A549 (cell line): ENCODE measurements around the gene PGBD5. TPM values are rescaled to one million over a fixed set of nuclear protein-coding genes. Genes with fewer than 3 reads are reported as not detected.

Experiments used
- ATAC-seq, 2 experiments: fragments of 200-7000 bp in 1 of 2; fragments of >200 bp in 1 of 2; cut with Nextera tagmentation in 1 of 2; cut with Tn5 transposase in 1 of 2; 3 replicates each; pipeline versions ENCODE4 v1.8.0 to v1.9.1; 2018 to 2020; ENCODE audit warnings: mild to moderate bottlenecking in 1 of 2, moderate library complexity in 1 of 2
- CTCF ChIA-PET: fragments of 300-600 bp; sonication (Branson Sonifier 250); formaldehyde crosslinking; extraction: SDS; loops from one replicate; lab custom pipeline; 2021; ENCODE audit warnings: antibody characterized with exemption, inconsistent platforms; lab: Yijun Ruan, JAX
- POLR2A ChIA-PET: fragments of 350-600 bp; formaldehyde crosslinking; extraction: SDS; loops from one replicate; lab custom pipeline; 2021; ENCODE audit warnings: antibody characterized with exemption, inconsistent platforms; lab: Yijun Ruan, JAX
- DNase-seq, 2 experiments: peaks; one replicate each; pipeline versions ENCODE4 v3.0.0 to v3.0.0-alpha.2; 2011 to 2016; ENCODE audit warnings: low read depth in 1 of 2, low spot score in 1 of 2
- FAIRE-seq: peaks from 2 replicates; lab custom pipeline; 2011; peaks lifted over from hg19 to GRCh38; lab: Jason Lieb, UNC
- H3K27ac ChIP-seq, 2 experiments: fragments of >200 bp; sonication (Bioruptor Twin); formaldehyde crosslinking; 3 replicates each; pipeline ENCODE4 v1.5.1; 2016 to 2017
- H3K4me1 ChIP-seq: fragments of >200 bp; sonication (Bioruptor Twin); formaldehyde crosslinking; 3 replicates; pipeline ENCODE4 v1.6.1; 2016
- H3K4me2 ChIP-seq: fragments of >200 bp; sonication (Bioruptor Twin); formaldehyde crosslinking; 3 replicates; pipeline ENCODE4 v1.6.1; 2016
- H3K4me3 ChIP-seq: fragments of >200 bp; sonication (Bioruptor Twin); formaldehyde crosslinking; 3 replicates; pipeline ENCODE4 v1.5.1; 2016
- H3K9me3 ChIP-seq: fragments of >200 bp; sonication (Bioruptor Twin); formaldehyde crosslinking; 3 replicates; pipeline ENCODE4 v1.6.1; 2016
- CBX2 ChIP-seq: fragments of 200-600 bp; sonication (generic); IDR thresholded peaks from 2 replicates; pipeline ENCODE4 v1.6.1; 2016; ENCODE audit warnings: low read depth, mild to moderate bottlenecking, borderline replicate concordance
- CBX8 ChIP-seq: fragments of 200-600 bp; sonication (generic); IDR thresholded peaks from 2 replicates; pipeline ENCODE4 v1.6.1; 2016
- CEBPB ChIP-seq, 2 experiments: fragments of >200 bp in 1 of 2; sonication (Bioruptor Twin) in 1 of 2; formaldehyde crosslinking in 1 of 2; IDR thresholded peaks; 2 replicates each; pipeline ENCODE4 v1.6.1; 2012 to 2016
- CHD2 ChIP-seq: fragments of 150-350 bp; IDR thresholded peaks from 2 replicates; pipeline ENCODE4 v1.6.1; 2014; ENCODE audit warnings: low read length; ENCODE audit not compliant: partially characterized antibody
- EHF ChIP-seq: fragments of 250-450 bp; sonication (Bioruptor Pico); IDR thresholded peaks from 2 replicates; pipeline ENCODE4 v1.5.0; 2020; ENCODE audit warnings: mild to moderate bottlenecking
- EHMT2 ChIP-seq: fragments of 200-600 bp; sonication (generic); IDR thresholded peaks from 2 replicates; pipeline ENCODE4 v1.6.1; 2016; ENCODE audit warnings: antibody characterized with exemption, low read depth, mild to moderate bottlenecking, moderate library complexity
- ESRRA ChIP-seq: fragments of 150-350 bp; IDR thresholded peaks from 2 replicates; pipeline ENCODE4 v1.6.1; 2014; ENCODE audit warnings: mild to moderate bottlenecking, low read length, borderline replicate concordance
- FOSL2 ChIP-seq, 2 experiments: fragments of 450-650 bp in 1 of 2; fragments of >200 bp in 1 of 2; sonication (Bioruptor Twin) in 1 of 2; formaldehyde crosslinking; IDR thresholded peaks; 2 replicates each; pipeline versions ENCODE4 v1.5.0 to v1.6.1; 2016 to 2020; ENCODE audit warnings: mild to moderate bottlenecking in 1 of 2, moderate library complexity in 1 of 2
- FOXS1 ChIP-seq: fragments of 250-450 bp; sonication (Bioruptor Pico); IDR thresholded peaks from 2 replicates; pipeline ENCODE4 v1.5.0; 2020; ENCODE audit warnings: mild to moderate bottlenecking, moderate library complexity
- HOXA7 ChIP-seq: fragments of 250-450 bp; sonication (Bioruptor Pico); IDR thresholded peaks from 2 replicates; pipeline ENCODE4 v1.5.0; 2020; ENCODE audit warnings: mild to moderate bottlenecking, moderate library complexity
- HOXB13 ChIP-seq: fragments of 250-450 bp; sonication (Bioruptor Pico); IDR thresholded peaks from 2 replicates; pipeline ENCODE4 v1.5.0; 2020; ENCODE audit warnings: low read depth, mild to moderate bottlenecking, moderate library complexity
- NPAS2 ChIP-seq: fragments of 250-450 bp; sonication (Bioruptor Pico); IDR thresholded peaks from 2 replicates; pipeline ENCODE4 v1.8.0; 2022; ENCODE audit warnings: mild to moderate bottlenecking, moderate library complexity, borderline replicate concordance
- PBX3 ChIP-seq: IDR thresholded peaks from 2 replicates; pipeline ENCODE4 v1.6.1; 2012
- POLR2A ChIP-seq: IDR thresholded peaks from 2 replicates; pipeline ENCODE4 v1.6.1; 2012; ENCODE audit warnings: mild to moderate bottlenecking, low read length
- RARB ChIP-seq: fragments of 250-450 bp; sonication (Bioruptor Pico); IDR thresholded peaks from 2 replicates; pipeline ENCODE4 v1.8.0; 2021; ENCODE audit warnings: mild to moderate bottlenecking, moderate library complexity
- RCOR1 ChIP-seq: fragments of 150-350 bp; IDR thresholded peaks from 2 replicates; pipeline ENCODE4 v1.6.1; 2014; ENCODE audit warnings: antibody characterized with exemption, low read length, low read depth
- RFX5 ChIP-seq: fragments of 450-650 bp; IDR thresholded peaks from 2 replicates; pipeline ENCODE4 v1.7.1; 2014; ENCODE audit warnings: antibody characterized with exemption, mild to moderate bottlenecking, moderate library complexity
- SMC3 ChIP-seq: fragments of >200 bp; sonication (Bioruptor Twin); formaldehyde crosslinking; IDR thresholded peaks from 3 replicates; pipeline ENCODE4 v1.6.1; 2018; ENCODE audit warnings: inconsistent platforms
- ZC3H11A ChIP-seq: fragments of 450-650 bp; IDR thresholded peaks from 2 replicates; pipeline ENCODE4 v1.6.1; 2014; ENCODE audit warnings: antibody characterized with exemption, mild to moderate bottlenecking
- ZNF302 ChIP-seq: fragments of 250-450 bp; sonication (Bioruptor Pico); IDR thresholded peaks from 2 replicates; pipeline ENCODE4 v1.9.0; 2021; ENCODE audit warnings: inconsistent platforms, mild to moderate bottlenecking, moderate library complexity
- WGBS: methylation state at CpG from one replicate; pipeline ENCODE4 v1.1.6; 2017; ENCODE audit errors: missing lambda C conversion rate; 5-methylcytosine and 5-hydroxymethylcytosine counted together
- polyA plus RNA-seq, 4 experiments: library from polyadenylated mRNA; depleted of rRNA in 3 of 4; stranded (reverse); fragments of >200 nt; fragmentation: RNase III in 1 of 4; extraction: RNeasy Plus Mini Kit Qiagen cat#74134 plus additional on column Dnase treatment in 1 of 4; gene quantifications; 2 replicates in 3 of 4; 3 replicates in 1 of 4; pipeline ENCODE4 v1.2.3, GENCODE V29; 2011 to 2017
- TF ChIP-seq, protein P1 (sequence below): fragments of 250-450 bp; sonication (Bioruptor Pico); IDR thresholded peaks from 2 replicates; pipeline ENCODE4 v1.5.0; 2020; ENCODE audit warnings: low read depth, mild to moderate bottlenecking, moderate library complexity
- TF ChIP-seq, protein P2 (sequence below): fragments of >200 bp; sonication (Bioruptor Twin); formaldehyde crosslinking; IDR thresholded peaks from 3 replicates; pipeline ENCODE4 v1.6.1; 2016

The PGBD5 gene
- polyA plus RNA-seq, 2 of the 4 experiments (the other 2 are of a cell fraction), result 0.04 to 0.66 TPM

GRCh38 chr1:230379462-230379861, 46.7 kb downstream of the PGBD5 start:
- FAIRE-seq, result no peak
- no peak for ATAC-seq
- peaks cover 8% of the 10 kb centered on the region; the same call in 2 of the 3 replicates for H3K4me1 ChIP-seq
- no peak overlapping the region for H3K4me2 ChIP-seq
- peaks cover 14% of the 10 kb centered on the region for H3K9me3 ChIP-seq
- ChIA-PET CTCF (no interaction called here), POLR2A (no interaction called here)
- no peak for TF ChIP-seq CBX2
- no peak for TF ChIP-seq EHF (CRISPR knock-in tag)
- no peak for TF ChIP-seq RCOR1
- TF ChIP-seq, protein P1, sequence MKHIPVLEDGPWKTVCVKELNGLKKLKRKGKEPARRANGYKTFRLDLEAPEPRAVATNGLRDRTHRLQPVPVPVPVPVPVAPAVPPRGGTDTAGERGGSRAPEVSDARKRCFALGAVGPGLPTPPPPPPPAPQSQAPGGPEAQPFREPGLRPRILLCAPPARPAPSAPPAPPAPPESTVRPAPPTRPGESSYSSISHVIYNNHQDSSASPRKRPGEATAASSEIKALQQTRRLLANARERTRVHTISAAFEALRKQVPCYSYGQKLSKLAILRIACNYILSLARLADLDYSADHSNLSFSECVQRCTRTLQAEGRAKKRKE, result no peak
- no peak for TF ChIP-seq SMC3
- no peak for TF ChIP-seq PBX3
- TF ChIP-seq, protein P2, sequence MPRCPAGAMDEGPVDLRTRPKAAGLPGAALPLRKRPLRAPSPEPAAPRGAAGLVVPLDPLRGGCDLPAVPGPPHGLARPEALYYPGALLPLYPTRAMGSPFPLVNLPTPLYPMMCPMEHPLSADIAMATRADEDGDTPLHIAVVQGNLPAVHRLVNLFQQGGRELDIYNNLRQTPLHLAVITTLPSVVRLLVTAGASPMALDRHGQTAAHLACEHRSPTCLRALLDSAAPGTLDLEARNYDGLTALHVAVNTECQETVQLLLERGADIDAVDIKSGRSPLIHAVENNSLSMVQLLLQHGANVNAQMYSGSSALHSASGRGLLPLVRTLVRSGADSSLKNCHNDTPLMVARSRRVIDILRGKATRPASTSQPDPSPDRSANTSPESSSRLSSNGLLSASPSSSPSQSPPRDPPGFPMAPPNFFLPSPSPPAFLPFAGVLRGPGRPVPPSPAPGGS, result no peak
- TF ChIP-seq CEBPB (IDR thresholded peaks at IDR 0.05), result no peak
- 4% methylated on average over 3 of the region's 3 CpGs for WGBS
- DNase-seq, result no peak
- no peak overlapping the region for H3K4me3 ChIP-seq
- no peak overlapping the region for H3K27ac ChIP-seq

GRCh38 chr1:230377851-230378250, 48.3 kb downstream of the PGBD5 start:
- 47% methylated on average over 2 of the region's 2 CpGs for WGBS
- H3K4me2 ChIP-seq, result no peak overlapping the region
- POLR2A ChIA-PET, result interaction anchor here (0.5 kb wide), 1 partner anchor 65 kb away, joined by 3 read pairs; no protein-coding TSS in a partner anchor
- CTCF ChIA-PET, result no interaction called here
- H3K9me3 ChIP-seq, result peaks cover 14% of the 10 kb centered on the region
- ATAC-seq (no peak), DNase-seq (no peak), FAIRE-seq (no peak)
- no peak overlapping the region for H3K27ac ChIP-seq
- no peak for TF ChIP-seq CEBPB (IDR thresholded peaks at IDR 0.05)
- TF ChIP-seq RARB, result no peak
- no peak for TF ChIP-seq ZNF302 (CRISPR knock-in tag)
- no peak for TF ChIP-seq EHMT2
- TF ChIP-seq HOXB13 (CRISPR knock-in tag), result no peak
- no peak for TF ChIP-seq HOXA7 (CRISPR knock-in tag)
- TF ChIP-seq CBX8, result no peak
- no peak for TF ChIP-seq RFX5
- TF ChIP-seq FOXS1 (CRISPR knock-in tag), result no peak
- TF ChIP-seq FOSL2 (IDR thresholded peaks at IDR 0.05), result no peak
- TF ChIP-seq FOSL2 (CRISPR knock-in tag; IDR thresholded peaks at IDR 0.05), result no peak
- TF ChIP-seq RCOR1, result no peak
- no peak for TF ChIP-seq NPAS2
- TF ChIP-seq POLR2A, result no peak
- TF ChIP-seq, protein P1, result no peak
- no peak for TF ChIP-seq ZC3H11A
- no peak for TF ChIP-seq ESRRA
- TF ChIP-seq CHD2, result no peak
- H3K4me1 ChIP-seq, result peaks cover 8% of the 10 kb centered on the region; the same call in 2 of the 3 replicates
- no peak overlapping the region for H3K4me3 ChIP-seq
